T-helper 22 cell (primary cell): Measurements from ENCODE around the gene CFLAR.

ENCODE experiments used
- DNase-seq: peaks from one replicate; pipeline ENCODE4 v3.0.0-alpha.2; 2020; ENCODE audit warnings: low read depth

The CFLAR gene

GRCh38 chr2:201216918-201217317 lies 101.0 kb downstream of the CFLAR start:
- DNase-seq = no peak

DNA sequence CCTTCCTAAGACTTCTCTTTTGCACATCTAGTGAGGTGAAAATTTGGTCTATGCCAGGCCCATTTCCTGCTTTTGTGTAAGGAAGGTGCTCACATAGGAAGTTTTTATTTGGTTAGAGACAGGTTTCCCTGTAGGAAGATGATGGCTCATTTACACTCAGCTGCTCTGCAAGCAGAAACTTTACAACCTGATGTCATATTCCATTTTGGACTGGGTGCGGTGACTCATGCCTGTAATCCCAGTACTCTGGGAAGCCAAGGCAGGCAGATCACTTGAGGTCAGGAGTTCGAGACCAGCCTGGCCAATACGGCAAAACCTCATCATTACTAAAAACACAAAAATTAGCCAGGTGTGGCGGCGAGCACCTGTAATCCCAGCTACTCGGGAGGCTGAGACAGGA lies 102.8 kb downstream of the CFLAR start:
- no peak for DNase-seq

GRCh38 chr2:201219328-201220096 lies 103.5 kb downstream of the CFLAR start:
- DNase-seq = no peak

DNA sequence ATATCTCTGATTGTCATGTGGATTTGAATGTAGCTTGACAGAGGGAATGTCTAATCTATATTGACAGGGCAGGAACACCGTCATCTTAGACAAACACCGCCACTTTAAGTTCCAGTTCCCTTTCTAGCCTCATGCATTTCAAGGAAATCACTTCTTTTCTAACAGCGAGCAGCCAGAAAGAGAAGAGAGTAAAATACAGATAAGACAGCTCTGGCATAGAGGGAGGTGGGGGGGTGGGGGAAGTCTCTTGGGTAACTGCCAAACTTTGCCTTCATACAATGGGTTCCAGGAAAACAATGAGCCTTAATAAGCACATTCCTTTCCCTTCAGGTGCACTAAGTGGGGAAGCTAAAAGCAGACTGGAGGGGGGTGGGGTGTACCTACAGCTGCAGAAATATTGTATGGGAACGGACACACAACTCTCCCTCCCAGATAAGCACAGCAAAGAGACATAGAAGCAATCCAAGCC lies 104.2 kb downstream of the CFLAR start:
- no peak for DNase-seq

DNA sequence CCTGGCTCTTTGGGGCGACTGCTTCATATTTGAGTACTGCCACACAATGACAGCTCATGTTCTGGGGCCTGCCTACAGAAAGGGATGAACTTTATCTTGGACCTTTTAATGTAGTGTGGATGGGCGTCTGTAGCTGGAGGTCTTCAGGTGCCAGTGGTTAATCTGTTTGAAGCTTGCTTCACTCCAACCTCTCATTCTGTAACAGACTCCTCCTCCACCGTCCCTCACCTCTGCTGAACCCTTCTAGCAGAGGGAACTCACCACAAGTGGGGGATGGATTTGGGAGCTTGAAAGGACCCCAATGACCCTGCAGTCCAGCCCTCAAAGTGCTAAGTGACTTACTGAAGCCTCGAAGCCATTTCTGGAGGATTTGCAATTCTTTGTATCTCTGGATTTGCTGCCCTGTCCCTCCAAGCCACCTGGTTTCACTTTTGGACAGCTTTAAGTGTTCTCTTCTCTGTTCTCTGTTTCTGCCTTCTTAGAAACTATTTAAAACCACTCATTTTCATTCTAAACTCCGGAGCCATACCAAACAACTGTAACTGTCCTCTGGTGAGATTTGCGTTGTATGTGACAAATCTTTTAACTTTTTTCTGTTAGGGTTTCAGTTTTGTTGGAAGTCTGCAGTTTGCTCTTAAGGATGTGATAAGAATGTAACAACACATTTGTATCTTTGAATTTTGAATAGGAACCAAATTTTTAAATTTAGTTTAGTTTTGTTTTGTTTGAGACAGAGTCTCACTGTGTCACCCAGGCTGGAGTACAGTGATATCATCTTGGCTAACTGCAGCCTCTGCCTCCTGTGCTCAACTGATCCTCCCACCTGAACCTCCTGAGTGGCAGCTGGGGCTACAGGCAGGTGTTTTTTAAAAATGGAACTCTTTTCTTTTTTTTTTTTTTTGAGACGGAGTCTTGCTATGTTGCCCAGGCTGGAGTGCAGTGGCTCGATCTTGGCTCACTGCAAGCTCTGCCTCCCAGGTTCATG lies 107.4 kb downstream of the CFLAR start:
- no peak for DNase-seq
